Body of pancreas (tissue), 4 donors: Measurements from ENCODE around the gene GJA4.

Experiments
- POLR2A ChIP-seq, 3 donors: fragments of 450-650 bp; IDR thresholded peaks; one replicate each; pipeline ENCODE4 v1.6.1; 2016; ENCODE audit warnings: antibody characterized with exemption in 3 of 3, mild to moderate bottlenecking in 2 of 3
- TF ChIP-seq, protein P1 (sequence below), 7 experiments: fragments of 450-650 bp in 4 of 7; fragments of 200-600 bp in 3 of 7; sonication (generic) in 3 of 7; IDR thresholded peaks; one replicate each; pipeline ENCODE4 v1.5.1; 2016 to 2019; ENCODE audit warnings: antibody characterized with exemption in 7 of 7

GRCh38 chr1:34795916-34796315 is 3.1 kb downstream of the GJA4 start:
- TF ChIP-seq, protein P1, sequence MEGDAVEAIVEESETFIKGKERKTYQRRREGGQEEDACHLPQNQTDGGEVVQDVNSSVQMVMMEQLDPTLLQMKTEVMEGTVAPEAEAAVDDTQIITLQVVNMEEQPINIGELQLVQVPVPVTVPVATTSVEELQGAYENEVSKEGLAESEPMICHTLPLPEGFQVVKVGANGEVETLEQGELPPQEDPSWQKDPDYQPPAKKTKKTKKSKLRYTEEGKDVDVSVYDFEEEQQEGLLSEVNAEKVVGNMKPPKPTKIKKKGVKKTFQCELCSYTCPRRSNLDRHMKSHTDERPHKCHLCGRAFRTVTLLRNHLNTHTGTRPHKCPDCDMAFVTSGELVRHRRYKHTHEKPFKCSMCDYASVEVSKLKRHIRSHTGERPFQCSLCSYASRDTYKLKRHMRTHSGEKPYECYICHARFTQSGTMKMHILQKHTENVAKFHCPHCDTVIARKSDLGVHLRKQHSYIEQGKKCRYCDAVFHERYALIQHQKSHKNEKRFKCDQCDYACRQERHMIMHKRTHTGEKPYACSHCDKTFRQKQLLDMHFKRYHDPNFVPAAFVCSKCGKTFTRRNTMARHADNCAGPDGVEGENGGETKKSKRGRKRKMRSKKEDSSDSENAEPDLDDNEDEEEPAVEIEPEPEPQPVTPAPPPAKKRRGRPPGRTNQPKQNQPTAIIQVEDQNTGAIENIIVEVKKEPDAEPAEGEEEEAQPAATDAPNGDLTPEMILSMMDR (IDR thresholded peaks at IDR 0.05), result no peak
- no peak for TF ChIP-seq POLR2A (IDR thresholded peaks at IDR 0.05)
